ENCODE measurements around the gene CD3E.

DNA sequence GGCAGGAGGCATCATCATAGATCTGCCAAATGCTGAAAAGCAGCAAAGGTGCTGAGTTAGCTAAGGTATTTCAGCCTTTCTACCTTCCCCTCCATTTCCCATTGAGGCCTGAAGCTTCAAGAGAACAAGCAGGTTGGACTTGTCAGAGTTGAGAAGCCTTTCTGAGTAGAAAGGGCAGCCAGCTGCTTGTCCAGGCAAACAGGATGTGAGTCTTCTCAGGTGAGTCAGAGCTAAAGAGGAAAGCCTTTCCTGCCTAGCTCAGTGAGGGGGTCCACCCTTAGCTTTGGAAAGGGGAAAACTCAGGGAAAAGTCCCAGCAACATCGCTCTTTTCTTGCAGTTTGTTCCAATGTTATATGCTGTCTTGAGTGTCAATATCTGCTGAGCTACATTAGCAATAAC is 27.2 kb upstream of the CD3E start:
- TF ChIP-seq, protein P1, sequence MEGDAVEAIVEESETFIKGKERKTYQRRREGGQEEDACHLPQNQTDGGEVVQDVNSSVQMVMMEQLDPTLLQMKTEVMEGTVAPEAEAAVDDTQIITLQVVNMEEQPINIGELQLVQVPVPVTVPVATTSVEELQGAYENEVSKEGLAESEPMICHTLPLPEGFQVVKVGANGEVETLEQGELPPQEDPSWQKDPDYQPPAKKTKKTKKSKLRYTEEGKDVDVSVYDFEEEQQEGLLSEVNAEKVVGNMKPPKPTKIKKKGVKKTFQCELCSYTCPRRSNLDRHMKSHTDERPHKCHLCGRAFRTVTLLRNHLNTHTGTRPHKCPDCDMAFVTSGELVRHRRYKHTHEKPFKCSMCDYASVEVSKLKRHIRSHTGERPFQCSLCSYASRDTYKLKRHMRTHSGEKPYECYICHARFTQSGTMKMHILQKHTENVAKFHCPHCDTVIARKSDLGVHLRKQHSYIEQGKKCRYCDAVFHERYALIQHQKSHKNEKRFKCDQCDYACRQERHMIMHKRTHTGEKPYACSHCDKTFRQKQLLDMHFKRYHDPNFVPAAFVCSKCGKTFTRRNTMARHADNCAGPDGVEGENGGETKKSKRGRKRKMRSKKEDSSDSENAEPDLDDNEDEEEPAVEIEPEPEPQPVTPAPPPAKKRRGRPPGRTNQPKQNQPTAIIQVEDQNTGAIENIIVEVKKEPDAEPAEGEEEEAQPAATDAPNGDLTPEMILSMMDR (IDR thresholded peaks at IDR 0.05), result no peak
- TF ChIP-seq POLR2A (IDR thresholded peaks at IDR 0.05), result no peak

Measured in body of pancreas (tissue), 4 donors.